GM21367 (cell line): Measurements from ENCODE around the gene PRKAG2.
"Not testable (repeated sequence)": the region's sequence is repeated elsewhere in the genome, so short reads cannot be mapped to it uniquely, and the experiment has no call there.

ENCODE experiments used
- ATAC-seq: cut with Tn5 transposase; IDR thresholded peaks from one replicate; pipeline ENCODE4 v1.9.1; 2021; ENCODE audit not compliant: unreplicated experiment

The PRKAG2 gene

DNA sequence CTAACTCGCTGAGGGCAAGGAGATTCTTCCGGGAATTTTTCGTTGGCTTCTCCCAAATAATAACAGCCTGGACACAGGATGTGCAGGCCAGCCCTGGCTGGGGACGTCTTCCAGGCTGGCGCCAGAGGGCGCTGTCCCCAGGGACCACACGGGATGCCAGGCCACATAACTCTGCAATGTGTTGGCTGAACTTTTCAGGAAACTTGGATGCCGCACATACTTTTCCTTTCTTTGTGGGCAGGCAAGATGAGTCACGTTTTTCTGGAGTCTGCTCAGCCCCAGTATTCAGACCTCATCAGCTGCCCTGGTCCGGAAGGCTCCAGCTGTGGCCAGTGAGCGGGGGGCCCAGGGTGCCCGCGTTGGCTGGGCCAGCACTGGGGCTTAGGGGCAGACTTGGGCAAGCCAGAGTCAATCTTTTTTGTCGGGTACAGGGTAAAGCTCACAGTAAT lies 122.7 kb downstream of the PRKAG2 start:
- no peak for ATAC-seq

DNA sequence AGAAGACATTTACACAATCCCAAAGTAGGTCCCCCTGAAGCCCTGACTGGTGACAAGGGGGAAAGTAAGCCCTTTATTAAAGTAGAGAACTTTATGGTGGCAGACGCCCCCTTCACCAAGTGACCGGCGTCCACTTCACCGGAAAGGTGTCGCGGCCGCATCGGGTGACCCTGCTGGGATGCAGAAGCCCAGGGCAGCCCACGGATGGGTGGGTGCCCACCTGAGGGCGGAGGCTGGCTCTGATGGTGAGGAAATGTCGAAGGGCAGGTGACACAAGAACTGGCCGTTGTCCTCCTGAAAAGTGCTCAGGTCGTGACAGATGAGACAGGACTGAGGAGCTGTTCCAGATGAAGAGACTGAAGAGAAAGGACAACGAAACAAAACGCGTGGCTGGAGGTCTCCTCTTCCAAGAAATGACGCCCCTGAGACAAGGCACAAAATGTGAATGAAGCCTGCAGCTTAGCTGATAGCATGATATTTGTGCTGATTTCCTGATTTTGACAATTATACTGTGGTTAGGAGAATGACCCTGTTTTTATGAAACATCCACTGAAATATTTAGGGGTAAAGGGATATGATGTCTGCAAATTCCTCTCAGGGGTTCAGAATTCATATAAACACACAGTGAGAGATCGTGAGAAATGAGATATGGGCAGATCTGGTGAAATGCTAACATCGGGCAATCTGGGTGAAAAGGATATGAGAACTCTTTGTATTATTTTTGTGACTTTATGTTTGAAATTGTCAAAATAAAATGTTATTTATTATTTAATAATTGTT lies 123.9 kb downstream of the PRKAG2 start:
- no peak for ATAC-seq

DNA sequence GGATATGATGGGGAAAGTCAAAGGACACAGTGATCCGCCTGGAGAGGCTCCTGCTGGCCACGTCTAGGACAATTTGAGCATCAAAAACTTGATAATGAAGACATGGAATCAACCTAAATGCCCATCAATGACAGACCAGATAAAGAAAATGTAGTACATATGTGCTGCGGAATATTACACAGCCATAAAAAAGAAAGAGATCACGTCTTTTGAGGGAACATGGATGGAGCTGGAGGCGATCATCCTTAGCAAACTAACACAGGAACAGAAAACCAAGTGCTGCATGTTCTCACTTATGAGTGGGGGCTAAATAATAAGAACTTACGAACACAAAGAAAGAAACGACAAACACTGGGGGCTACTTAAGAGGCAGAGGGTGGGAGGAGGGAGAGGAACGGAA lies 124.9 kb downstream of the PRKAG2 start:
- no peak for ATAC-seq

DNA sequence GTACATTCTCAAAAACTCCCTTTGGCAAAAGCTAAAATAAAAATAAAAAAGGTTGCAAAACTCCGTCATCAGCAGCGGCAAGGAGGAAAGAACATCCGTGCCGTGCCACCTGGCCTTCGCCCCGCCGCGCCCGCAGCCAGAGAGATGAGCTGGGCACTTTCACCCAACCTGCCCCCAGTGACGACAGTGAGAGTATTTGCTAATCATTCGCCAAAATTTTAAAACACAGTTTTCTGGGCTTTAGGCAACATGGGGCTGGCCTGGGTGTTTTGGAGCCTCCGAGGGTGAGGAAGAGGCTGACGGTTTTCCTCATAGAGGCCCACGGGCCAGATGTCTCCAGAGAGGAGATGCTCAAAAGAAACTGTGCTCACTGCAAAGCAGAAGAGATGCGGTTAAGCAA lies 128.2 kb downstream of the PRKAG2 start:
- no peak for ATAC-seq

DNA sequence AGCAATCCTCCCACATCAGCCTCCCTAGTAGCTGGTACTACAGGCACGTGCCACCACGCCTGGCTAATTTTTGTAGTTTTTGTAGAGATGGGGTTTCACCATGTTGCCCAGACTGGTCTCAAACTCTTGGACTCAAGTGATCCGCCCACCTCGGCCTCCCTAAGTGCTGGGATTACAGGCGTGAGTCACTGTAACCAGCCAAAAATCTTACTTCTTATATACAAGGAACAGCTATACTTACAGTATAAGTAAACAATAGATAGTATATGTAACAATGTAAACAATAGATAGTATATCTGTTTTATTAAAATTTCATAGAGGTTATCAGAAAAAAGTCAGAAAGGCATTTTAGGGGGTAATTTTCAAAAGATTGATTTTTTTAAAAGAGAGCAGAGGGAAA lies 128.9 kb downstream of the PRKAG2 start:
- not testable (repeated sequence) for ATAC-seq

DNA sequence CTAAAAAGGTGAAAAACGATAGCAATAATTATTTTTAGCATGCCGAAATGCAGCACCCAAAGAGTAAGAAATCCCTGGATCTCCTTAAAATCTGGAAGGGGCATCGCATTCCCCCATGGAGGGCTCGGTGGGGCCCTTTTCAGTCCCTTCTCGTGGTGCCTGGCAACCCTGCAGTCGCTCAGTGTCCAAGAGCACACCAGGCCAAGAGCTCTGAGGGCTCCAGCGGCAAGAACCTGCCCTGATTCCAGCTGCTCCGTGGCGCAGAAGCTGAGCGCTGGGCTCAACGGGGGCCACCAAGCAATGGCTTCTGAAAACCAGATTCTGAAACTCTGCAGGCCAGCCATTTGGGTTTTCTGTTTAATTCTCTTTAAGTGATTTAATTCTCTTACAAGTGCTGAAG lies 131.2 kb downstream of the PRKAG2 start:
- ATAC-seq = no peak

DNA sequence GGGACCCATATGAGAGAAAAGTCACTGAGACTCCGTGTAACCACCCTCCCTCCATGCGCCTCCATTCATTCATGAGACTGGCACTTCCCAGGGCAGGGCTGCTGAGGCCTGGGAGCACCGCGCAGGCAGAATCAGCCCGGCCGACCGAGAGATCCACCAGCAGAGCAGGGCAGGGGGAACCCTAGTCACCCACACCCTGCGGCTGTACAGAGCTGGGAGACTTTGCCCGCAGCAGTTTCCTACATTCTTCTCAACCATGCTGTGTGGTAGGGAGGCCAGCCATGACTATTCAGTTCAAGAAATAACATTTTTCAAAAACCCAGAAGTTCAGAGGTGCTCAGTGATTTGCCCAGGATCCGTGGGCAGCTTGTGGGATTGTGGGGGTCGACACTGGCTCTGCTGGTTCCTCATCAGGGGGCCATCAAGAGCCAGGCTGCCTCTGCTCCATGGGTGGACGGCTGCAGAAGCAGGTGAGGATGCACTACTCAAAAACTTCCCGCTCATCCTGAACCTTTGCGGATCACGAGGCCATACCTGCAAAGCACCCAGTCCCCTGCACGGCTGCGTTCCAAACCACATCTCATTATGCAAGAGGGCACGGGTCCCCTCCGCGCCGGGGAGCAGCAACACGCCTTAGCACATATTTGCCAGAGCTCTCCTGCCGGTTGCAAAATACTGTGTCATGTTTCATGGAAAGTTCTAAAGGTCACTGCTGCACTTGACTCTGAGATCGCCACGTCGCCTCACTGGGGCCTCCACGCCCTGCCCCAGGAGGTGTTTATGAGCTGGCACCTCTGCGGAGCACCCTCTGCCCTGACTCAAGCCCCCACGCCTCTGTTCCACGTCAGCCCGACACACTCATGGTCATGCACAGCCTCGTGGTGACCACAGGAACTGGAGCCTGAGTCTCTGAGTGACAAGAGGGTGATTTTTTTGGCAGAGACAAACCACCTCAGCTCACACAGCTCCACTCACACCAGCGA lies 132.0 kb downstream of the PRKAG2 start:
- no peak for ATAC-seq

DNA sequence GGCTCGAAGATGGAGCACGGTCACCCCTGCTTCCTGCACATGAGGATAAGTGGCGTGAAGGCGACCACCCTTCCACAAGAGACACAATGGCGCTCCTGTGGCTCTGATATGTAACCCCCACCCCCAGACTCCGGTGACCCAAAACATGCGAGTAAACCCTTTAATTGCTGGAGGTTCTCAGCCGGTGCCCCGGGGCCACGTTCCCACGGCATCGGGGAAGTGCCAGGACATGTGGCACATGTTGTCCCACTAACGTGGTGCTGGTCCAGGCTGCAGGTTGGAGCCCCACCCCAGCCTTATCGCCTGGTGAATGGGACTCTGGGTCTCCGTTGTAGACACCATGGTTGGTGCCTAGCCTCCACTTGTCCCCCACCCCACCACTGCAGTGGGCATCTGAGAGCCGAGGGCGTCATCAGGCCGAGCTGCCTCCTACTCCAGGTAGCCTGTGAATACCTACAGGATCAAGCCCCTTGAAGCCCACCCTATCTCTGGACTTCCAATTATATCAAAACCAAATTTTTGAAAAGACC lies 132.8 kb downstream of the PRKAG2 start:
- ATAC-seq = no peak

DNA sequence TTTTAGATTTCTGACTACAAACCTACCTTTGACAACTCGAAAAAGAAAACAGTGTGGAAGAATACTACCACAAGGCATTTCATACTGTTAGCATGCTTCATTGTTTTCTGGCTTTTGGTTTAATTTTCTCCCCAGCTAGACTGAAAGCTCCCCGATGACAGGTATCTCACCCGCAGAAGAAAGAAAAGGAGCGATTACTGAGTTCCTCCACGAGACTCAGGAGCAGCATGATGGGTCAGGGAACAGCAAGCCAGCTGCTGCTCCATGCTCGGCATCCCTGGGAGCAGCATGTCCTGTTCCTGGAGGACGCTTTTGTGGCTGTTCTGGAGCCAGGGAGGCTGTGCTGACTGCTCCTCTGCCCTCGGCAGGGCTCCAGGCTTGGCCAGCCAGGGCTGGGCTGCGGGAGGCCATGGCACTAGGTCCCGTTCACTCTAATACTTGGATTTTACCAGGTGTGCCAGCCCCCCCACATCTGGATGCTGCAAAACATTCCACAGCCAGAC lies 133.4 kb downstream of the PRKAG2 start:
- ATAC-seq = no peak

DNA sequence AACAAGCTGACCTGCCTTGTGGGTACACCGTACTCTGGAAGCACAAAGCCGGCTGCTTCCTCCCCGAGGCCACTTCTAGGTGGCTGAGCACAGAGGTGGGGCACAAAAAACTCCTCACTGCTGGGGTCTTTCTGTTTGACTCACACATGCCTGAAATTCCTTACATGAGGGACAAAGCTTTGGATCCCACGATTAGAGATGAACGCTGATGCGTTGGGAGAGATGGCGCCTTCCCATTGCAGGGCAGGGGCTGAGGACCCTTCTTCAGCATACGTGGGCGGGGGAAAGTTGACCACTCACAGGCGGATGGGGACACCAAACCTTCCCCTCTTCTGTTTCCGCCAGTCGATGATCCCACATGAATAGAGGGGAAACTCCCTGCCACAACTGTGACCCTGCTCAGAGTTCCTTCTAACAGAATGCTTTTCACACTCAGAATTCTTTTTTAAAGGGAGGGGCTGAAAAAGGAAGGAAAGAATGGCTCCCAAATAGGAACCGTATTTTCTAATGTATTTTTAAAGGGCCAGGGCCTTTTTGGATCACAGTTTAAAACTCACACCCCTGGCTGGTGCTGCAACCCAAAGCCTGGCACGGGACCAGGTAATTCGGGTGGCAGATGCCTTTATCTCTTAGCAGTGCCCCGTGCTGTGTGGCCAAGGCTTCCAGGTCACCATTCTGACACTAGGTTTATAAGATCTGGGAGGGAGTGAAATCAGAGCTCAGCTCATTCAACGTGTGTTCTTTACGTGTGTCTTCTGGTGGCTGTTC lies 134.0 kb downstream of the PRKAG2 start:
- ATAC-seq = no peak

DNA sequence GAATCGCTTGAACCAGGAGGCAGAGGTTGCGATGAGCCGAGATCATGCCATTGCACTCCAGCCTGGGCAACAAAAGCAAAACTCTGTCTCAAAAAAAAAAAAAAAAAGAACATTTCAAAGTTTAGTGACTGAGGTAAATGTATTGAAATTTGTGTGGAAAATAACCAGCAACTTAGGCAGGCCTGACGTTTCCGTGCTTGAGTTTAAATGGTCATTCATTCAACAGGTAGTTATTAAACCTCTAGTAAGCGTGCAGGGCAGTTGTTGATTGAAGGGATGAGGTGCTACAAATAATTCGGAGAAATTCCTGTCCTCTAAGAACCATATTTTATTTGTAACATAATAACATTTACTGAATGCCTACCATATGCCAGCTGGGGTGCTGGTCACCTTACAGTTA lies 135.3 kb downstream of the PRKAG2 start:
- ATAC-seq = no peak

DNA sequence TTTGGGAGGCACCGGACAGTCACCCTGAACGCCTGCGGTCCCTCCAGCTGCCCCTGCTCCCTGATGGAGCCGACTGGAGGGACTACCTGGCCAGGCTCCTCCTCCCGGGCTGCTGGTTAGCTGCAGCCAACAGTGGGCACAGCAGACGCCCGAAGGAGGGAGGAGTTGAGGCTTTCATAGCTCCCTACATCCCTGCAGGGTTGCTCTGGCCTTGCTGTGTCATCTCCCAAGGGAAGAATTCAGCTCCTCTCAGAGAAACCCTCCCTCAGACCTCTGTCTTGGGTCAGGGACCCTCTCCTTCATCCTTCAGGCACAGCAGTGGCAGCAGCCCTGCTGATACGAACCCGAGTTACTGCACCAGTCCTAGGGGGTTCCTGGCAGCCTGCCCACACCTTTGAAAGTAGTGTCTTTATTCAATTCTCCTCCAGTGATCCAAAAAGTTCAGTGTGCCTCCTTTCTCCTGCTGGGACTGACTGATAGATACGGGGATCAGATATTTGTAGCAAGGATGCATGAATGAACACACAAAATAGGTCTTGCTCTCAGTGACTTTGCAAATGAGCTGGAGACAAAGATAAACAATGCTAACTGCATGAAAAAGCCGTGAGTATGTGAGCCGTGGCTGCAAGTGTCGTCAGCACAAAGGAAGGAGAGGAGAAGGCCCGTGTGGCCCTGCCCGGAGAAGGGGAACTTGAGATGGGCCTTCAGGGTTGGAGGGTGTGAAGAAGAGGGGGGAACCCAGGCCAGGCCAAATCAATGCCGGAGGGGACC lies 136.6 kb downstream of the PRKAG2 start:
- no peak for ATAC-seq

DNA sequence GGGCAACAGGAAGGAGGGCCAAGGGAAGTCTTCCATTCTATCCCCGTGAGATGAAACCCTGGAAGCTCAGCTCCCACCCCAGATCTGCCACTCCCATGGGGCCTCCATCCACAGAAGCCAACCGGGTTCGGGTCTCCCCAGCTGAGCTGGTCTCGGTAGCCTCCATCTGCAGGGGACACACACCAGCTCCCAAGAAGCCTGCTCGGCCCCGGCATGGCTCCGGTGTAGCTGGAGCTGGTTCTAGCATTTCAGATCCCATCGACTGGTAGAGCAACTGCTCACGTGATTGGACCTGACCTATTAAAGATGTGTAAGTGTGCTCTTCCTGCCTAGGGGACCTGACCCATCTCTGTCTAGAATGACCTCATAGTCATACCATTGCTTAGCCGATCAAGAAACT lies 138.0 kb downstream of the PRKAG2 start:
- ATAC-seq = no peak

DNA sequence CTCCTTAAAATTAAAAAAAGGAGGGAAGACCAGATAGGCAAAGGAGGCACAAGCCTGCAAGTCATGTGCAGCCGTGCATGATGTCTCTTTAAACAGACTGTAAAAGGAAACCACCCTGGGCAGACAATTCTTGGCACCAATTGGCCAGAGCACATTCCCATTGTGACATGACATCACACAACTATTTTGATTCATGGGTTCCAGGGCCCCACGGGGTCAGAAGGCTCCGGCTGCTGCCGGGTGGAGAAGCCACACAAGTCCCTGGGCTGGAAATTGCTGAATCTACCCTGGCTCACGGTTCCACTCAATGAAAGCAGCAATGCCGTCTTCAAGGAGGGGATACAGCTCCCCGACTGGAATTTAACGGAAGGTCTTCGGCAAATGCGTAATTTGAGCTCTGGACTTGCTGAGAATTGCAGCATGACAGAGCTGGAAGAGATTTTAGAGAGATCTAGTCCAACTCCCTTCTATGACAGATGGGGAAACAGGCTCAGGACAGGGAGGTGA lies 140.5 kb downstream of the PRKAG2 start:
- no peak for ATAC-seq

DNA sequence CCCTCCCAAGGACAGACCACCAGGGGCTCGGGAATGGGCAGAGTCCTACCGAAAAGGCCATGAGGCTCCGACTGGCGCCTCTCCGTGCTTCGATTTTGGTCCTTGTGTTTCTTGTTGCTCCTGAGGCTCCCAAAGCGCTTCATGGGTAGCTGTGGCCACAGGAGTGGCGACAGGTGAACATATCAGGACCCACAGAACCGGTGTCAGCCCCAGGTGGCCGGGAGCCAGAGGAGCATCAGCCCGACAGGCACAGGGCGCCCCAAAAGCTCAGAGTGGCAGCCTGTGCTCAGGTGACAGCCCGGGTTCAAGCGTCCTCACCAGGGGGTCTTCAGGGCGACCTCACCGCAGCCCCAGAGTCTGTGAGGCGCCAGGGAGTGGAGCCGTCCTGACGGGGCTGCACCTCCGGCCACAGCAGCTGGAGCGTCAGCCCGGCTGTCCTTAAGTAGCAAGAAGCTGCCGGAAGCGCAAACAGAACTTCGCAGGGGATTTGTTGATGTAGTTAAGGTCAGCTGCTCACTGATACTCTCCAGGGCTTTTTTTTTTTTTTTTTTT lies 141.0 kb downstream of the PRKAG2 start:
- no peak for ATAC-seq

DNA sequence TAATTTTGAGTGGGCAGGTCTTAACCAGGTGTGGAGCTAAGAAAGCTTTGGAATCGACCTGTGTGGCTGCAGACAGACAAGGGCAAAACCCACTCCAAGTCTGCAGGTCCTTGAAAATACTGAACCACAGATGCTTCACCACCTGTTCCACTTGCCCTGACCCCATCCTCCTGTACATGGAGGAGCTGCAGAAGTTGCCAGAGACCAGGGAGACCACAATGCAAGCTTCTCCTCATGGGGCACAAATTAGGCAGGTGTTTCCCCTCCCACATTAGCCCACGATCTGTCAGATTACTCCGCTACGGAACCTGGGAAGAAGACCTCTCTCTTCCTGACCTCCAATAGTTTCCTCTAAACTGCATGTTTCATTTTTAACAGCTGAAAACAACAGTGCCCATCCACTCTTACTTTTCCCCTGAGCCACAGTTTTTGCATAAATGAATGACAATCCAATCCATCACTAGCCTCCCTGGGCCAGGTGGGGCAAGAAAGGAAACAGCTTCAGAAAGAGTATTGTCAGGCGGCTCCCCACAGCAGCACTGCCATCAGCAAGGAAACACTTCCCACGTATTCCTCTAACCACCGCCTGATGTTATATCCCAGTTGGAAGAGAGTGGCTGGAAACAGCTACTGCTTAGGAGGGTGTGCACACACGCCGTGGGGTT lies 141.6 kb downstream of the PRKAG2 start:
- no peak for ATAC-seq

DNA sequence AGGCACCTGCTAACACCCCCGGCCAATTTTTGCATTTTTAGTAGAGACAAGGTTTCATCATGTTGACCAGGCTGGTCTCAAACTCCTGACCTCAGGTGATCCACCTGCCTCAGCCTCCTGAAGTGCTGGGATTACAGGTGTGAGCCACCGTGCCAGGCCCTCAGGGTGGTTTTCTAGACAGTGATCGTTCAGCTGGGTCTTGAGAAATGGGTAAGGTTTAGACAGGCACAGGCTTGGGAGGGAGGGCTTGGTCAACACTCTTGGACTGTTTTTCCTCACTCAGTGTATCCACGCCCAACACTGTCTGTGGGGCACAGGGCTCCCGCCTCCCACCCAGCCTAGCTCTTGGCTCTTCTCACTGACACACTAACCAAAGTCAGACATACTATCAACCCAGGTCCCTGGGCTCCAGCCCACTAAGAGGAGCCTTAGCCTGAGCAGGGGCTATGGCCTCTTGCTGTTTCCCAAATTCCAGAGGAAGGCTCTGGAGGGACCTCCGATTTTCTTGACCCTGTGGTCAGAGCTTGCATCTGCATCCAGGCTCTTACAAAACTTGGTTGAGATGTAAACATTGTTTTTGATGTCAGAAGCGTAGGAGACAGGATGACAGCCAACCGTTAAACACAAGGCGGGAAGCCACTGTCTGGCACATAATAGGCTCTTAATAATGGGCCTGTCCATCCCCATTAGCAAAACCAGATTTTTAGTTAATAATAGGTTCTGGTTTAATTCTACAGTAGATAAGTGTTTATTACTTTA lies 143.9 kb downstream of the PRKAG2 start:
- ATAC-seq = no peak

DNA sequence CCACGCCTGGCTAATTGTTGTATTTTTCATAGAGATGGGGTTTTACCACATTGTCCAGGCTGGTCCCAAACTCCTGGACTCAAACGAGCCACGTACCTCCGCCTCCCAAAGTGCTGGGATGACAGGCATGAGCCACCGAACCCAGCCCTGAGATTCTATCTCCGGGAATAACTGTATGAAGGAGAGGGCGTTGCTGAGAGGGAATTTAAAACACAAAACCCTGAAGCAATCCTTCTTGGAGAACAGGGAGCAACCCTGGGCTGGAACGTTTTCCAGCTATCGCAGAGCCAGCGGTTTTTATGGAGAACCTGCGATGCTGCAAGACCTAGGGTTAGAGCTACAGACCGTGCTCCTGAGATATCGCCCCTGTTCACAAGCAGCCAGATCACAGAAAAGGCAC lies 144.6 kb downstream of the PRKAG2 start:
- ATAC-seq = no peak
